Measurements from ENCODE around the gene FBXO30. TPM values are rescaled to one million over a fixed set of nuclear protein-coding genes. Genes with fewer than 3 reads are reported as not detected.

Gene FBXO30
- total and polyA plus RNA-seq, 8 donors = 1.2 to 32.5 (median 5.2) TPM

- Histone ChIP-seq H3K27me3 (no peaks in the 10 kb centered on the region), H3K4me3 (no peak overlapping the region), H3K36me3 (no peaks in the 10 kb centered on the region), H3K27ac (no peak overlapping the region), H3K4me1 (peaks cover 0 to 7% (median 0%) of the 10 kb centered on the region in 4 donors), H3K9me3 (no peaks in the 10 kb centered on the region)
- intact Hi-C loops (cut with DNase I; ENCODE audit: low total_unique reads) = loop anchor here (10.0 kb wide), 1 partner anchor 59 kb away; no protein-coding TSS in a partner anchor
- TF ChIP-seq, protein P1, sequence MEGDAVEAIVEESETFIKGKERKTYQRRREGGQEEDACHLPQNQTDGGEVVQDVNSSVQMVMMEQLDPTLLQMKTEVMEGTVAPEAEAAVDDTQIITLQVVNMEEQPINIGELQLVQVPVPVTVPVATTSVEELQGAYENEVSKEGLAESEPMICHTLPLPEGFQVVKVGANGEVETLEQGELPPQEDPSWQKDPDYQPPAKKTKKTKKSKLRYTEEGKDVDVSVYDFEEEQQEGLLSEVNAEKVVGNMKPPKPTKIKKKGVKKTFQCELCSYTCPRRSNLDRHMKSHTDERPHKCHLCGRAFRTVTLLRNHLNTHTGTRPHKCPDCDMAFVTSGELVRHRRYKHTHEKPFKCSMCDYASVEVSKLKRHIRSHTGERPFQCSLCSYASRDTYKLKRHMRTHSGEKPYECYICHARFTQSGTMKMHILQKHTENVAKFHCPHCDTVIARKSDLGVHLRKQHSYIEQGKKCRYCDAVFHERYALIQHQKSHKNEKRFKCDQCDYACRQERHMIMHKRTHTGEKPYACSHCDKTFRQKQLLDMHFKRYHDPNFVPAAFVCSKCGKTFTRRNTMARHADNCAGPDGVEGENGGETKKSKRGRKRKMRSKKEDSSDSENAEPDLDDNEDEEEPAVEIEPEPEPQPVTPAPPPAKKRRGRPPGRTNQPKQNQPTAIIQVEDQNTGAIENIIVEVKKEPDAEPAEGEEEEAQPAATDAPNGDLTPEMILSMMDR (IDR thresholded peaks at IDR 0.05) = no peak
- TF ChIP-seq EP300 (IDR thresholded peaks at IDR 0.05) = no peak
- TF ChIP-seq POLR2A (IDR thresholded peaks at IDR 0.05) = no peak
- TF ChIP-seq POLR2AphosphoS5 (IDR thresholded peaks at IDR 0.05) = no peak
- WGBS, 5 donors = 84 to 100% (median 98%) methylated on average over 1 of the region's 1 CpG
- DNase-seq = no peak
These were observed 68.7 kb downstream of the FBXO30 start for GRCh38 chr6:145745861-145746260.

DNA sequence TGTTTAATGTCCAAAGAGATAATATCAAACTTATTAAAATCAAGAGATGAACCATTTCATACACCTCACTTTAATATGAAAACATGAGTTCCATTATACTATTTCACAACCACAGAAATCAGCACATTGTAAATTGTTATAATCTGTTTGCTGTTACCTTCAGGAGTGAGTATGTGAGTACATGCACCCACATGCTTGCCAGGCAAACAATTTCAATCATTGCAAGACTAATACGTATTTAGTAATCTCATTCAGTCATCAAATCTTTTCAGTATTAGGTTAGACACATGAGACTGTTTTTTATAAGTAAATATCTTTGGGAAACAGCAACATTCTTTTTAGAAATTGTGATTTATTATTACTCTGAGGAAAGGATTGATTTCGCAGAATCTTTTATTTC lies 70.0 kb downstream of the FBXO30 start:
- Histone ChIP-seq H3K4me3 (no peak overlapping the region), H3K27me3 (no peaks in the 10 kb centered on the region), H3K36me3 (no peaks in the 10 kb centered on the region), H3K27ac (no peak overlapping the region), H3K4me1 (peaks cover 0 to 2% (median 0%) of the 10 kb centered on the region in 4 donors), H3K9me3 (no peaks in the 10 kb centered on the region)
- DNase-seq = no peak
- intact Hi-C loops (cut with DNase I; ENCODE audit: low total_unique reads) = loop anchor here (10.0 kb wide), 1 partner anchor 60 kb away; no protein-coding TSS in a partner anchor
- TF ChIP-seq POLR2A (IDR thresholded peaks at IDR 0.05) = no peak
- no peak for TF ChIP-seq POLR2AphosphoS5 (IDR thresholded peaks at IDR 0.05)
- TF ChIP-seq, protein P1 (IDR thresholded peaks at IDR 0.05) = no peak
- no peak for TF ChIP-seq EP300 (IDR thresholded peaks at IDR 0.05)
- WGBS, 5 donors = 75 to 87% (median 81%) methylated on average over 2 of the region's 2 CpGs

Other genes starting within 250 kb of the FBXO30 start
- gene EPM2A, start 79.3 kb downstream of the FBXO30 start, total RNA-seq = 10 to 100 TPM; 14.8 to 60.8 (median 25.3) TPM
- gene EPM2A, start 79.3 kb downstream of the FBXO30 start, polyA plus RNA-seq = 1 to 10 TPM; 3.4 to 4.3 (median 4.1) TPM
- gene SHPRH, start 149.6 kb upstream of the FBXO30 start, total RNA-seq = 10 to 100 TPM; 18.1 to 66.5 (median 29.3) TPM
- 1 to 10 TPM; 1.5 to 3.3 (median 1.6) TPM for gene SHPRH, start 149.6 kb upstream of the FBXO30 start, polyA plus RNA-seq
- not detected for gene GRM1, start 214.3 kb upstream of the FBXO30 start, total RNA-seq
- gene GRM1, start 214.3 kb upstream of the FBXO30 start, polyA plus RNA-seq = not detected

Data from stomach (tissue), 9 donors.